Uterus (tissue), 2 donors: ENCODE results near the gene GRPEL2.

Experiments used
- POLR2A ChIP-seq, 2 donors: fragments of 450-650 bp; IDR thresholded peaks; one replicate each; pipeline ENCODE4 v1.6.1; 2016; ENCODE audit warnings: antibody characterized with exemption in 2 of 2, mild to moderate bottlenecking in 1 of 2, moderate library complexity in 1 of 2
- TF ChIP-seq, protein P1 (sequence below), 4 experiments: fragments of 200-600 bp in 2 of 4; fragments of 450-650 bp in 2 of 4; sonication (generic) in 2 of 4; IDR thresholded peaks; one replicate each; pipeline ENCODE4 v1.5.1; 2016 to 2019; ENCODE audit warnings: antibody characterized with exemption in 4 of 4, mild to moderate bottlenecking in 2 of 4, moderate library complexity in 1 of 4

DNA sequence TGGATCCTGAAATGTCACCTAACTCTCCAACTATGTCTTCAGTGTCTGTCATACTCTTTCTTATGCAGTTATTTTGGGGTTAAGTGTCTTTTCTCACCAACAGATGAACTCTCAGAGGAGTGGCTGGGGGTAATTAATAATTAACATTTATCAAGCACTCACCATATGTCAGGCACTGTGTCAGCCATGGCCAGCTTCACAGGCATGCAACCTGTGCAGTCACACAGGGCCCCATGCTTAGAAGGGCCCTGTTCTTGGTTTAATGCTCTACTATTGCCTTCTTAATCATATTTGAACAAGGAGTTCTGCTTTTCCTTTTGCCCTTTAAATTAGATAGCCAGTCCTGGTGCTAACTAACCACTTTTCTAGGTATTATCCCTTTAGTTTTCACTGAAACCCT, 3.4 kb upstream of the GRPEL2 start:
- TF ChIP-seq, protein P1, sequence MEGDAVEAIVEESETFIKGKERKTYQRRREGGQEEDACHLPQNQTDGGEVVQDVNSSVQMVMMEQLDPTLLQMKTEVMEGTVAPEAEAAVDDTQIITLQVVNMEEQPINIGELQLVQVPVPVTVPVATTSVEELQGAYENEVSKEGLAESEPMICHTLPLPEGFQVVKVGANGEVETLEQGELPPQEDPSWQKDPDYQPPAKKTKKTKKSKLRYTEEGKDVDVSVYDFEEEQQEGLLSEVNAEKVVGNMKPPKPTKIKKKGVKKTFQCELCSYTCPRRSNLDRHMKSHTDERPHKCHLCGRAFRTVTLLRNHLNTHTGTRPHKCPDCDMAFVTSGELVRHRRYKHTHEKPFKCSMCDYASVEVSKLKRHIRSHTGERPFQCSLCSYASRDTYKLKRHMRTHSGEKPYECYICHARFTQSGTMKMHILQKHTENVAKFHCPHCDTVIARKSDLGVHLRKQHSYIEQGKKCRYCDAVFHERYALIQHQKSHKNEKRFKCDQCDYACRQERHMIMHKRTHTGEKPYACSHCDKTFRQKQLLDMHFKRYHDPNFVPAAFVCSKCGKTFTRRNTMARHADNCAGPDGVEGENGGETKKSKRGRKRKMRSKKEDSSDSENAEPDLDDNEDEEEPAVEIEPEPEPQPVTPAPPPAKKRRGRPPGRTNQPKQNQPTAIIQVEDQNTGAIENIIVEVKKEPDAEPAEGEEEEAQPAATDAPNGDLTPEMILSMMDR (IDR thresholded peaks at IDR 0.05) = no peak
- no peak for TF ChIP-seq POLR2A (IDR thresholded peaks at IDR 0.05)
